Right lobe of liver (tissue), 6 donors: ENCODE data around the gene POTEB3. TPM values are rescaled to one million over a fixed set of nuclear protein-coding genes. Genes with fewer than 3 reads are reported as not detected.
"Not testable (repeated sequence)": the region's sequence is repeated elsewhere in the genome, so short reads cannot be mapped to it uniquely, and the experiment has no call there.

Source experiments
- ATAC-seq, 4 donors: fragments of 200-7000 bp; cut with Tn5 transposase; one replicate each; pipeline ENCODE4 v1.9.1; 2020; ENCODE audit warnings: mild to moderate bottlenecking in 4 of 4, moderate library complexity in 4 of 4
- DNase-seq, 3 donors: peaks; one replicate each; pipeline ENCODE4 v3.0.0-alpha.2; 2020
- H3K27ac ChIP-seq, 3 donors: fragments of 200-600 bp; one replicate each; pipeline ENCODE4 v1.8.0; 2022
- H3K27me3 ChIP-seq, 2 donors: fragments of 200-600 bp; one replicate each; pipeline ENCODE4 v1.8.0; 2022
- H3K36me3 ChIP-seq, 4 donors: fragments of 200-600 bp; sonication (generic) in 1 of 4; one replicate each; pipeline versions ENCODE4 v1.5.1 to v1.8.0; 2017 to 2022; ENCODE audit warnings: control low read depth in 1 of 4
- H3K4me1 ChIP-seq, 4 donors: fragments of 200-600 bp; sonication (generic) in 1 of 4; one replicate each; pipeline versions ENCODE4 v1.5.1 to v1.8.0; 2017 to 2022; ENCODE audit warnings: control low read depth in 1 of 4
- H3K4me3 ChIP-seq, 3 donors: fragments of 200-600 bp; one replicate each; pipeline ENCODE4 v1.8.0; 2022
- H3K9me3 ChIP-seq, 4 donors: fragments of 200-600 bp; sonication (generic) in 1 of 4; one replicate each; pipeline versions ENCODE4 v1.5.1 to v1.8.0; 2017 to 2022; ENCODE audit warnings: control low read depth in 1 of 4
- WGBS: methylation state at CpG from one replicate; pipeline ENCODE4 v1.1.6; 2018; ENCODE audit warnings: low coverage, low lambda C conversion rate; ENCODE audit not compliant: insufficient coverage; ENCODE audit errors: missing lambda C conversion rate; 5-methylcytosine and 5-hydroxymethylcytosine counted together
- intact Hi-C, 2 donors: fragments of 100-400 bp; cut with DNase I; formaldehyde crosslinking; loops; one replicate each; pipeline versions ENCODE4 v1.11.2 to v1.14.1; 2022
- long read RNA-seq: library from polyadenylated mRNA; unstranded; transcript quantifications from one replicate; pipeline ENCODE4 v2.0.0, GENCODE V29; 2019
- total RNA-seq, 6 experiments: library from RNA; depleted of rRNA in 2 of 6; stranded (reverse); fragments of >200 nt in 2 of 6; fragmentation: NEBNext Ultra II Directional in 3 of 6; extraction: Animal tissue kit (Norgen Biotek cat#: 25700) in 3 of 6; gene quantifications; one replicate each; pipeline versions ENCODE4 v1.1.0 to v1.2.4, GENCODE V29; 2016 to 2023
- donor health status: DM: no; HTN: yes; CAD: no.
- donor health status: DM: no; HTN: no; CAD: no.
- donor health status: DM: no; HTN: no; CAD: no.
- donor health status: DM: no; HTN: yes; CAD: no.
- donor health status: DM: no; HTN: yes; CAD: no.

POTEB3 gene
- total RNA-seq, result not detected
- long read RNA-seq, result 0 reads

GRCh38 chr15:21440399-21440798, at the start of gene POTEB3:
TSS of gene POTEB3 (minus strand) at chr15:21440499. CDS start at chr15:21440011, 488 bp downstream.
- DNase-seq, H3K27ac ChIP-seq, H3K4me1 ChIP-seq, ATAC-seq, intact Hi-C loops, H3K4me3 ChIP-seq, H3K36me3 ChIP-seq, H3K9me3 ChIP-seq, H3K27me3 ChIP-seq: not testable (repeated sequence)
- no CpG with 5 or more reads among the region's 35 CpGs for WGBS

GRCh38 chr15:21453683-21454082, 13.4 kb upstream of the POTEB3 start:
- intact Hi-C loops, H3K9me3 ChIP-seq, H3K4me3 ChIP-seq, H3K4me1 ChIP-seq, H3K27ac ChIP-seq, H3K36me3 ChIP-seq, H3K27me3 ChIP-seq, DNase-seq, ATAC-seq: not testable (repeated sequence)
- WGBS, result no CpG with 5 or more reads among the region's 6 CpGs

GRCh38 chr15:21451920-21452563, 11.7 kb upstream of the POTEB3 start:
- WGBS, result no CpG with 5 or more reads among the region's 72 CpGs
- ATAC-seq, intact Hi-C loops, DNase-seq, H3K4me3 ChIP-seq, H3K36me3 ChIP-seq, H3K4me1 ChIP-seq, H3K27me3 ChIP-seq, H3K9me3 ChIP-seq, H3K27ac ChIP-seq: not testable (repeated sequence)

GRCh38 chr15:21451487-21451886, 11.2 kb upstream of the POTEB3 start:
- H3K27ac ChIP-seq, DNase-seq, ATAC-seq, H3K27me3 ChIP-seq, H3K4me3 ChIP-seq, H3K36me3 ChIP-seq, H3K4me1 ChIP-seq, intact Hi-C loops, H3K9me3 ChIP-seq: not testable (repeated sequence)
- no CpG with 5 or more reads among the region's 41 CpGs for WGBS

GRCh38 chr15:21407366-21407765, 32.9 kb downstream of the POTEB3 start:
- DNase-seq, intact Hi-C loops, H3K4me3 ChIP-seq, H3K36me3 ChIP-seq, H3K9me3 ChIP-seq, H3K4me1 ChIP-seq, H3K27me3 ChIP-seq, H3K27ac ChIP-seq, ATAC-seq: not testable (repeated sequence)
- WGBS, result no CpG with 5 or more reads among the region's 4 CpGs

GRCh38 chr15:21401531-21401930, 38.8 kb downstream of the POTEB3 start:
- not testable (repeated sequence) for DNase-seq
- no CpG with 5 or more reads among the region's 4 CpGs for WGBS

GRCh38 chr15:21399111-21399510, 41.2 kb downstream of the POTEB3 start:
- DNase-seq, H3K36me3 ChIP-seq, H3K9me3 ChIP-seq, H3K27ac ChIP-seq, H3K27me3 ChIP-seq, H3K4me1 ChIP-seq, intact Hi-C loops, ATAC-seq, H3K4me3 ChIP-seq: not testable (repeated sequence)
- WGBS, result 40% methylated on average over 1 of the region's 4 CpGs

More at GRCh38 chr15:21401531-21401930, 38.8 kb downstream of the POTEB3 start:
- H3K9me3 ChIP-seq, H3K36me3 ChIP-seq, H3K27me3 ChIP-seq, H3K27ac ChIP-seq, H3K4me3 ChIP-seq, ATAC-seq, H3K4me1 ChIP-seq, intact Hi-C loops: not testable (repeated sequence)

- ATAC-seq, H3K9me3 ChIP-seq, H3K4me3 ChIP-seq, DNase-seq, H3K36me3 ChIP-seq, H3K27me3 ChIP-seq, H3K27ac ChIP-seq, intact Hi-C loops, H3K4me1 ChIP-seq: not testable (repeated sequence)
- WGBS, result no CpG with 5 or more reads among the region's 5 CpGs
Observed at GRCh38 chr15:21398511-21398910, 41.8 kb downstream of the POTEB3 start.

- H3K4me3 ChIP-seq, intact Hi-C loops, H3K27ac ChIP-seq, DNase-seq, H3K36me3 ChIP-seq, H3K27me3 ChIP-seq, ATAC-seq, H3K4me1 ChIP-seq, H3K9me3 ChIP-seq: not testable (repeated sequence)
- WGBS, result no CpG with 5 or more reads among the region's 2 CpGs
Observed at GRCh38 chr15:21397656-21398055, 42.6 kb downstream of the POTEB3 start.

- H3K36me3 ChIP-seq, H3K9me3 ChIP-seq, H3K27me3 ChIP-seq, H3K4me1 ChIP-seq, H3K27ac ChIP-seq, H3K4me3 ChIP-seq, ATAC-seq, DNase-seq, intact Hi-C loops: not testable (repeated sequence)
- no CpG with 5 or more reads among the region's 2 CpGs for WGBS
Observed at GRCh38 chr15:21397186-21397585, 43.1 kb downstream of the POTEB3 start.

- H3K27ac ChIP-seq, ATAC-seq, H3K4me3 ChIP-seq, H3K4me1 ChIP-seq, intact Hi-C loops, DNase-seq, H3K36me3 ChIP-seq, H3K27me3 ChIP-seq, H3K9me3 ChIP-seq: not testable (repeated sequence)
- no CpG with 5 or more reads among the region's 25 CpGs for WGBS
Observed at GRCh38 chr15:21385961-21386360, 54.3 kb downstream of the POTEB3 start.
